ENCODE measurements around the gene CC2D1A.

CC2D1A gene

DNA sequence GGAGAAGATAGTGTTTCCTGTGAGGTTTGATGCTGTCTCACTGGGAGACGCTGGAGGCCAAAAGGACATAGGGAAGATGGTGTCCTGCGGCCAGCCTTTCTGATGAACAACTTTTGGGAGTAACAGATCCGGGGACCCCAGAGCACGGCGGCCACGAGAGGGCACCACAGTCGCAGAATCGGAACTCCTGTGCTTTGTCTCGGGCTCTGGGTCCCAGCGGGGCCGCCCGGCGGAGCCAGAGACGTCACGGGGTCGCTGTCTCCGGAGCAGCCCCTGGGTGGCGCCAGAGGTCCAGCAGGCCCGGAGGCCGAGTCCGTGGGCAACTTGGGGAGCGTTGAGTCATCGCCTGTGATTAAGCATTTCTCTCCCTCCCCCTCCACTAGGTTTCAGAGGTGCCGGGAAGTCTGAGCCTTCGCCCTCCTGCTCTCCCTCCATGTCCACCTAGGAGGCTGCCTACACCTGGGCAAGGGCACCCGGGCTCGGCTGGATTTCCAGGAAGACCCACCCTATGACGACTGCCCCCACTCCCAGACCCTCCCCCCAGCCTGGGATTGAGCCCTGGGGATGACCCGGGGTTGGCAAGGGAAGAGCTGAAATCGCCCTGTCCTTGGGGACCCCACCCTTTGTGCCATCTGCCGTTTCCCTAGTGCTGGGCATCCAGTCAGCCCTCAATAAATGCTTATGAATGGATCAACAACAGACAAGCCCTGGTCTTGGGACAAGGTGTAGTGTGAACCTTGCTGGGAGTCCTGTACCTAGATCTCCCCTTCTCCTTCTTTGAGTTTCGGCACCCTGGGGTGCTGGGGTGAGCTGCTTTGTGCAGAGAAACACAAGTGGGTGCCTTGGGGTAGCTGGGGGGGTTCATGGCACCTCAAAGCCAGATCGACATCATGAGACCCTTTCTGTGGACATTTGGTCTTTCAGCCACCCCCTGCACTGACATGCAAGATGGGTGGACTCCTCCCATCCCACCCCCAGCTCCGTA lies 25.6 kb upstream of the CC2D1A start:
- peak; percentile 92 for DNase-seq

DNA sequence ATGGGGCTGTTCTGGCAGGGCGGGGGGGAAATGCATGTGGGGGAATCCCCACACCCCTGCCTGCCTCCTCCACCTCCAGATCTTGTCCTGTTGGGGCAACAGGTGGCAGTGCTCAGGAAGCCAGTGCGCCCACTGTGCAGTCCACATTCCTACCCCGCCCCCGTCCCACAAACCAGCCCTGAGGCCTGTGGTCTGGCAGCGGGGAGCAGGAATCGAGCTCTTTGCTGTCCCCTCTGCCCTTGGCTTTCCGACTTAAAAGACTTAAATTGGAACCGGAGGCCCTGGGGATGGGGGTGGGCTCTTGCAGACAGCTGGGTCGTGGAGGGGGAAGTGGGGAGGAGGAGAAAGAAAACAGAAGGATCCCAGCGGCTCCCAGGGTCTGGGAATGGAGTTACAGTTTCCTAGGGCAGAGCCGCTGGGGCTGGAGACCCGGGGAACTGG lies 24.7 kb upstream of the CC2D1A start:
- no peak for DNase-seq

DNA sequence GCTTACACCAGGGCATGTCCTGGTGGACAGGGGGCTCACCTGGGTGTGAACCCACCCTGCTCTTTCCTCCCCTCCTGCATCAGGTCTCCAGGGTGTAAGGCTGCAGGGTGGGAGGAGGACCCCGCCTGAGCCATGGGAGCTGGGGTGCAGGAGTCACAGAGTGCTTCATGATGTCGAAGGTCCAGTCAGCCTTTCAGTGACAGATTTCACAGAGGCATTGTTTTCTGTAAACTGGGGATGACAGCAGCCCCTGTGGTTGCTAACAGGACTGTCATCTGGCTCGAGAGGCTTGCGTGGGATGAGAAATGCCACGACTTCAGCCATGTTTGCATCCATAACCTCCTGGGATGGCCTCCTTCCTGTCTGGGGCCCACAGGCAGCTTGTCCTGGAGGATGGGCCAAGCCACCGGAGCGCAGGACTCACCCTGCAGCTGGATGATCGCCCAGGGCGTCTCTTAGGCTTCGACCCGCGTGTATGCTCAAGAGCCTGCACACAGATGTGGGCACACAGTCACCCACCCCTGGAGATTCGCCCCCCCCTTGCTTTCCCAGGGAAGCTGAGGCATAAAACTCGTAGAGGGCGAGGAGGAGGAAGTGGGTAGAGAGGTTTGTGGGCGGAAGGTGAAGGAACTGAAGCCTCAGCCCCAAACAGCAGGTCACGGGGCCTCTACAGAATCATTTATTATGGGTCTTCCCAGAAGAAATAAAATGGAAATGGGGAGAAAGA lies 24.1 kb upstream of the CC2D1A start:
- DNase-seq = no peak

DNA sequence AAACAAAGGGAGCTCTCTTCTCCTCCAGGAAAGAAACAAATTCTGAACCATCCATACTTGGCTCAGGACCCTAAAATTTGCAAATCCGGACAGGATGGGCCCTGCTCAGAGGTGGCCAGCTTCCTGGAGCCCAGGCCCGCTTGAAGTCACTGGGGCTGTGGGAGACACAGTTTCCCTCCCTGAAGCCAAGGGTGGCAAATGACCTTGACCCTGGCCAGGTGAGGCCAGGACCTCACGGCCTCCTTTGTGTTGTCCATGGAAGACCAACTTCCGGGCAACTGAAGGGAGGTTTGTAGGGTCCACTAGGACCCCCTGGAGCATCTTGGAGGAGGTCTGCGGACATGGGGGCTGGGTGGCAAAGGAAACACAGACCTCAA lies 23.6 kb upstream of the CC2D1A start:
- no peak for DNase-seq

DNA sequence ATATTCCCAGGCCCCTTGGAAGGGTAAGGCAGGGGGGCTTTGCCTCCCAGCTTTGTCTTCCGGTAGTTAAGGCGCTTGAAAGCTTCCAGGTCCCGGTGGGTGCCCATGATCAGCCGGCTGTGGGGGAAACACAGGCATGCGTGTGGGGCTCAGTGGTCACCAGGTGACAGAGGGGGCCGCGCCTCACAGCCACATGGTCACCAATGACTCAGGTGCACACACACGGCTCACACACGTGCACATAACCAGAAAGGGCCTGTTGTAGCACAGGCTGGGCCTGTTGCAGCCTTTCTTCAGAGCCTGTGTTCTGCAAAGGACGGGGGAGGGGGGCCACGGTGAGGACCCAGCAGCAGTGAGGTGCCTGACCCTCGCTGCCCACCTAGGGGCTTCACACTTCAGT lies 23.2 kb upstream of the CC2D1A start:
- no peak for DNase-seq

DNA sequence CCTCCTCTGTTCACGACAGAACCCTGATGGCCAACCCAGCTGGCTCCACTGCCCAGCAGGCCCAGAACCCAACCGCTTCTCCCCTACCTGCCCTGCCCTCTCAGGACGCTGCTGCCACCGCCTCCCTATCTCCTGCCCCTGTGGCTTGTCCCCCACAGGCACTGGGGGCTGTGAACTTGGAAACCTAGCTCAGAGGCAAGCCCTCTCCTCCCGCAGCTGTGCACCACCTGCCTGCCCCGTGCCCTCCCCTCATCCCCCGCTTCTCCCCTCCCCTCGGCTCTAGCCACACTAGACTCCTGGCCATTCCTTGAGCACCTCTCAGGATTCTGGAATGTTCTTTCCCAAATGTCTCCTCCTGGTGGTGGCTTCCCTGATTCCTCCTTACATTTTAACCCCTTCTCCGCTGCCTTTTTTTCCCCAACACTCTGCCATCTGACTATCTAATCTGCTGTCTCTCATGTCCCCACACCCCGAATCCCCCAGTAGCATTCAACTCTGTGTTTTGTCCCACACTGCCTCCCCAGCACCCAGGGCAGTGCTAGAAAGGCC lies 22.4 kb upstream of the CC2D1A start:
- DNase-seq = no peak

DNA sequence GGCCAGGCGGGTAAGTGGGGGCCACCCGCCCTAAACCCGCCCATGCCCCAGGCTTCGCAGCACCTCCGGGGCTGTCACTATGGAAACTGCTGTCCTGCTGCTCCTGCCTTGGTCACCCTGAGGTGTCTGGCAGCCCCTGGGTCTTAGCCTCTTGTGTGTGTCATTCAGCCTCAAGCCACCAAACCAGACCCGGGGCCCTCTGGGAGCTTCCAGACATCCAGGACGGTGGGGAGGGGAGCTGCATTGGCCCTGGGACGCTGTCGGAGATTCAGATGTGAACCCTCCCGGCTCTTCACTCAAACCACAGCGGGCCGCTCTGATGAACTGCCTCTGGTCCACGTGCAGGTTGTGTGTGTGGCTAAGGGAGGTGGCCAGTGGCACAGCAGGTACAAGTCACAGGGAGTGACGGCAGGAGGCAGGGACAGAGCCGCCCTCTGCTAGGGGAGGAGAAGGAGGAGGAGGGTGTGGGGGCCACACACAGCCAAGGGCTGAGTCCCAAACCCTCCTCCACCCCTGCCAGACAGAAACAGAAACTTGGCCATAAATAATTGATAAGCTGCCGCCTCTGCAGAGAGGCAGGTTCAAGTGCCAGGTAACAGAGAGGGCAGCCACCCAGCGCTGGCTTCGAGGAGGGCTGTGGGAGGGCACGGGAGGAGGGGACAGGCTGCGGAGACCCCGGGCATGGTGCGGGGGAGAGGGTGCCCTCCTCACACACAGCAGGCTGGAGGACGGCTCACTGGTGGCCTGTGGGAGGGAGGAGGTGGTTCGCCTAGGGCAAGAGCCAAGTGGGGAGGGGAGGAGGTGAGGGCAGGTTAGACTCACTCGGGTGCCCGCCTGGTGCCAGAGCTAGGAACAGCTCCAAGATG lies 21.0 kb upstream of the CC2D1A start:
- no peak for DNase-seq

DNA sequence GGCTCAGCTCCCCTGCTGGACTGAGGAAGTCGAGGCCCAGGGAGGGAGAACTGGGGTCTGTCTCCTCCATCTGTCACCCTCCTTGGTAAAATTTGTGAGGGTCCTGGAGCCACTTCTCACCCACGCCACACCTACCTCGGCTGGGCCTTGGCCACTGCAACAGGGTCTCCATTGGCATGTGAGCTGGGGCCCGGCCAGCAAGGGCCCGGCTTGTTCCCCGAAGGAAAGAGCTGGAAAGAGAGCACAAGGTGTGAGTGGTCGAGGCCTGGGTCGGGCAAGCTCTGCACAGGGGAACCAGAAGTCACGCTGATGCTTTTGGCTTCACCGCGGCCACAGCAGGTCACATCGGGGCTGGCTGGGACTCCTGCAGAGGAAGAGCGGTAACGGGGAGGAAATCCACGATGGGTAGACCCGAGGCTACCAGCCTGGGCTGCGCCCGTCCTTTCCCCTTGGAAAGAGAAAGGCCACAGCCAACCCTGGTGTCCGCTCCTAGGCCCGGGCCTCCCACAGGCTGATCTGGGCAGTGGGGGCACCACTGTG lies 20.1 kb upstream of the CC2D1A start:
- no peak for DNase-seq

DNA sequence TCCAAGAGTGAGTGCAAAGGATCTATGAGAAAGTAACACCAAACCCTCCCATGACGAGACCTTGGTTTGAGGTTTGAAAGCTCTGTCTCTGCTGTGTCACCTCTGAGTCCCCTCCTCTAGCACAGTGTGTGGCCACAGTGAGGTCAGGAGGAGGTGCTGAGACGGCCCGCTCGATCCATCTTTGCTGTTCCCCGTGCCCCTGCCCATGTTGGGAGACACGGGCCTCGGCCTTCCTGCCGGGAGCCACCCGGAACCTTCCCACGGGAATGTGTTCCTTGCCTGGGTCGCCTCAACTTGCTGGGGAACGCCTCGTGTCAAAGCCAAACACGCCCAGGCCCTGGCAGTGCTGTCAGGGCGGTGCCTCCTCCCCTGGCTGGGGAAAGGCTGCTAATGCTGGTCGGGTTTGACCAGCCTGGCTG lies 19.0 kb upstream of the CC2D1A start:
- no peak for DNase-seq

DNA sequence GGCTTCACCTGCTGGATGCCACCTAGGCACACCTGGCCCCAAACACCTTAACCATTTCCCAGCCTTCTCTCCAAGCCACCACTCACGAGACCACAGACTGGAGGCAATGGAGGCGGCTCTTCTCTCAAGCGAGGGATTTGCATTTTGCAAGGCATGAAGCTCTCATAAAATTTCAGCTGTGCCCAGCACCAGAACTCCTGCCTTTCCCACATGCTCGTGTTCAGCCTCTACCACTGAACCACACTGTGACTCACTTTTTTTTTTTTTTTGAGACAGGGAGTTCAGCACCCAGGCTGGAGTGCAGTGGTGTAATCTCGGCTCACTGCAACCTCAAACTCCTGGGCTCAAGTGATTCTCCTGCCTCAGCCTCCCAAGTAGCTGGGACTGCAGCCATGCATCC lies 18.5 kb upstream of the CC2D1A start:
- DNase-seq = no peak

DNA sequence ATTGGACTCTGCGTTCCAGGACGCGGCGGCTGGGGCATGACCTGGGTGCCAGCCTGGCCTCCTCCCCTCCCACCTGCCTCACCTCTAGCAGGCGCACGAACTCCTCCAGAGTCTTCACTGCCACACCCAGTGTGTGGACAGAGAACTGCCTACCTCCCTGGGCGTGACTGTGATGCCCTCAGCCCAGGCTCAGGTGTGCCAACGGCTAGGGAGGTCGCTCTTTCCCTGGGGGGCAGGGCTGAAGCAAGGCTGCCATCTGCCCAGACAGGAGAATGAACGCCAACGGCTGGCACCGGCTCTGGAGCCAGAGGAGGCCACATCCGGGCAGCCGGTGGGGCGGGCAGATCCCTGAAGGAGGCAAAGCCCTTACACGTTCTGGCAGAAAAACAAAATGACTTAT lies 17.7 kb upstream of the CC2D1A start:
- DNase-seq = no peak

DNA sequence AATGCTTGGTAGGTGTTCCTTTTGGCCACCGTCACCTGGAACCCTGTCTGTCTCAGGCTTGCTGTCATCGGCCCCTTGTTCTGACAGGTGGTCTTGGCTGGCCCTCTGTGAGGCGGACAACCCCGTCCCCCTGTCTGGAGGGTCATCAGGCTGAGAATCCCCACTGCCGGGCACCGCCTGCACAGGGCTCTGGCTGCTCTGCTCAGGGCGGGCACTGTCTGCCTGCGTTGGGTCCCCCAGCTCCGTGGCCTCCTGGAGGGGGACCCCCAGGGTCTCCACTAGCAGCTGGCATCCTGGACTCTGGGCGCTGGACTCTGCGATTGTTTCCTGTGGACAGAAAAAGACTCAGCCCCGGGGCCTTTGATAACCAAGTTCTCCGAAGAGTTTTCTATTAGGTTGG lies 15.9 kb upstream of the CC2D1A start:
- DNase-seq = no peak

DNA sequence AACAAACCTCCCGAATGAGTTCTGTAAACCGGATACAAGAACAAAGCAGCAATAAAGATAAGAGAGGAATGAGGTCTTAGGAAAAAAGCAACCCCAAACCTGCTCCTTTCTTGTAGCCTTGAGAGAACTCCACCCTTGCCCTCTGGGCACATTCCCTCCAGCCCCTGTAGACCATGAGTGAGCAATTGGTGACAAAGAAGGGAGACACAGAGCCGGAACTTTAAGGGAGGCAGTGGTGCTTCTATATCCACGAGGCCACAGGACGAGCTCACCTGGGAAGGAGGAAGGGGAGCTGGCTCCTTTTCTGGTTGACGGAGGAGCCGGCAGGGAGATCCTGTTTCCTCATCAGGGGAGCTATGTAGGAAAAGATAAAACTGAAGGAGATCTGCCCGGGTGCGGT lies 13.1 kb upstream of the CC2D1A start:
- DNase-seq = no peak

DNA sequence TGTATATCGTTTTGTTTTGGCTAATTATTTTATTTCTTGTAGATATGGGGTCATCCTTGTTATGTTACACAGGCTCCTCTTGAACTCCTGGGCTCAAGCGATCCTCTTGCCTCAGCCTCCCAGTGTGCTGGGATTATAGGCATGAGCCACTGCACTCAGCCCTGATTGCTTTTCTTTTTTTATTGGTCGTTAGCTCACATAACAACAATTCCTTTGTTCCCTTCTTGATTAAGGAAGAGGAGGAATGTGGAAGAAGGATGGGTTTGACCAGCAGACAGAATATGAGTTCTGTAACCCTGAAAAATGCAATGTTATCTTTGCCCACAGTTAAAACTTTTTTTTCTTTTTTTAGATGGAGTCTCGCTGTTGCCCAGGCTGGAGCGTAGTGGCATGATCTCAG lies 11.4 kb upstream of the CC2D1A start:
- DNase-seq = no peak

DNA sequence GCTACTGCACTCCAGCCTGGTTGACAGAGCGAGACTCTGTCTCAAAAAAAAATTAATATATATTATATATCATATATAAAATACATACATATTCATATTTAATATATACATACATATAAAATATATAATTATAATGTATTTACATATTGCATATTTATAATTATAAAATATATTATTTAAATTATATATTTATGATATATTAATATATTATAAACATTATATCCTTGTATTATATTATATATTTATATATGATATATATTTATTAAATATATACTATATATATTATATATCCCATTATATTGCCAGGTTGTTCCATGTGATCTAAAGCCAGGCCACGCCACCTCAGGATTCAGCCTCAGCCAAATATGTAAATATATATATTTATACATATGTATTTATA lies 9.8 kb upstream of the CC2D1A start:
- DNase-seq = no peak

DNA sequence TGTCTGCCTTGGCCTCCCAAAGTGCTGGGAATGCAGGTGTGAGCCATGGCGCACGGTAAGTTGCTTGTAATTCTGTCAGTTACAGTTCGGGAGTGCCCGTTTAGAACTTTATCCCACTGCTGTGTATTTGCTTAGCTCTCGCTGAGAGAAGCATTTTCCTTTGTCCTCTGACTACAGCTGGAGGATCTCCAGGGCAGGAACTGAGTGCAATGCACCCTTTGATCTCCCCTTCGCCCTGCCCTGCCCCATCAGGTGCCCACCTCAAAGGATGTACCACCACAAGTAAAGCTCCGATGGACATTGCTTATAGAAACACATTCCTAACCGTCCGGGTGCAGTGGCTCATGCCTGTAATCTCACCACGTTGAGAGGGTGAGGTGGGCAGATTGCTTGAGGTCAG lies 6.6 kb upstream of the CC2D1A start:
- DNase-seq = no peak

DNA sequence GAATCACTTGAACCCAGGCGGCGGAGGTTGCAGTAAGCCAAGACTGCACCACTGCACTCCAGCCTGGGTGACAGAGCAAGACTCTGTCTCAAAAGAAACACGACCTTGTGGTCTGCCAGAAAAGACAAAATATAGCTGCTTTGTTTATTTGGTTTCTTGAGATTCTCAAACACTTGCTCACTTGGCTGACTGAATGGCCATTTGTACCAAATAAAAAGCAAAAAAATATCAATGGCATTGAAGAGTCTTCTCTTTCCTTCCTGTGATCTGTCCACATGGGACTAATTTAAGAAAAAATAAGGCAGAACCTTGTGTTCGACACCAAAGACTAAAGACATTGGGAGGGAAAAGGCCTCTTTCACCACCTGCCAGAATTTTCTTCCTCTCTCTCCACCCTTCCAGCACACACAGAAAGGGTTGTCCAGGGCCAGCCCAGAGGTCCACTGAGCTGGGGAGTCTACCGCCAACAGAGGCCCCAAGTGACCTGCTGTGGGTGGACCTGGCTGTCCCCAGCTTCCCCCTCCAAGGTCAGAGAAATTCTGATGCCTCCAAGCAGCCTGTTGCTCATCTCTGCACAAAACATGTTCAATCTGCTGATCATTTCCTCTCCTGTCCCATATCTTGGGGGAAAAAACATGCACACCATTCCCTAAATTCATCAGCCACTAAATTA lies 6.0 kb upstream of the CC2D1A start:
- DNase-seq = no peak

DNA sequence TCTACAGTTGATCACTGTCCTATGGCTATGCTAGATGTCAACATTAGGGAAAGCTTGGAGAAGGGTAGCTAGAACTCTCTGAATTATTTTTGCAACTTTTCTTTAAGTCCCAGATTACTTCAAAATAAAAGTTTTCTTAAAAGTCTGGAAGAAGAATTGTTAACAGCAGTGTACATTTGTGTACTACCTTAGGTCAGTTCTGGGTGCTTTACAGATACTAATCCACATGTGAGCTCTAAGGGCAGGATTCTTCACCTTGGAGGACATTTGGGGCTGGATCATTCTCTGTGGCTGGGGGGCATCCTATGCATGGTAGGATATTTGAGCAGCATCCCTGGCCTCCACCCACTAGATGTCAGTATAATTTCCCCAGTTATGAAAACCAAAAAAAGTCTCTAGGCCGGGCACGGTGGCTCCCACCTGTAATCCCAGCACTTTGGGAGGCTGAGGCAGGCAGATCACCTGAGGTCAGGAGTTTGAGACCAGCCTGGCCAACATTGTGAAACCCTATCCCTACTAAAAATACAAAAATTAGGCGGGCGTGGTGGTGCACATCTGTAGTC lies 2.9 kb upstream of the CC2D1A start:
- DNase-seq = no peak

DNA sequence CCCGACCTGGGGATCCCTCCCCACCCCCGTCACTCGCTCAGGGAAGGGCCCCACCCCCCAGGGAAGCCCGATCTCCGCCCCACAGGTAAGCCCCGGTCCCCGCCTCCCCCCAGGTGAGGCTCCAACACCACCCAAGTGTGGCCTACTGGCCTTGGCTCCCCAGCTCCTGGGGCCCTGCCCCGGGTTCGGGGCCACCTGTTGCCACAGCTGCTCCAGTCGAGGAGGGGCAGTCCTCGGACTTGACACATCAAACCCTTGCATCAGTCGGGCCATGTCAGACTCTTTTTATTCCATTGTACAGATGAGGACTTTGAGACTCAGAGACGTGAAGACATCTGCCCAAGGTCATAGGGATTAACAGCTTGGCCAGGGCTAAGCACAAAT lies 512 bp downstream of the CC2D1A start:
- DNase-seq = no peak

DNA sequence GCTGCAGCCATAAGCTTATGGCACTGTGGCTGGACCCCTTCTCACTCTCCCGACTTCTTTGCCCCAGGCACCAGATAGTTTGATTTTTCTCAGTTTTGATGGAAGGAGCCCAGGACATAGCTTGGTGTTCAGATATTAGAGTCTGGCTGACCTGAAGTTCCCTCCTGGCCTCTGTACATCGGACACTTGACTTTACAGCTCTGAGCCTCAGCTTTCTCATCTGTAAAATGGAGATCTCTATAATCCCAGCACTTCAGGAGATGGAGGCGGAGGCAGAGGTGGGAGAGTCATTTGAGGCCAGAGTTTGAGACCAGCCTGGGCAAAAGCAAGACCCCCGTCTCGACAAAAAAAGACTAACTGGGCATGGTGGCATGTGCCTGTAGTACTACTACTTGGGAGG lies 909 bp downstream of the CC2D1A start:
- no peak for DNase-seq

DNA sequence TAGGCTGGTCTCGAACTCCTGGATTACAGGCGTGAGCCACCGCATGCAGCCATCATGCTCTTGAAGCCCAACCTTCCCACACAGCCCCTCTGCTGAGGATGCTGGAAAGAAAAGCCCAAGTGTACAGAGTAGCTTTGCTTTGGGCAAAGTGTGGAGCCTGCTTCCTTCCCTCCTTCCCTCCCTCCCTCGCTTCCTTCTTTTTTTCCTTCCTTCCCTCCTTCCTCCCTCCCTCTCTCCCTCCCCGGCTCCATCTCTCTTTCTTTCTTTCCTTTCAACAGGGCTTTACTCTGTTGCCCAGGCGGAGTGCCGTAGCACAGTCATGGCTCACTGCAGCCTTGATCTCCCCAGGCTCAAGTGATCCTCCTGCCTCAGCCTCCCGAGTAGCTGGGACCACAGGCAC lies 2.7 kb downstream of the CC2D1A start:
- DNase-seq = no peak

DNA sequence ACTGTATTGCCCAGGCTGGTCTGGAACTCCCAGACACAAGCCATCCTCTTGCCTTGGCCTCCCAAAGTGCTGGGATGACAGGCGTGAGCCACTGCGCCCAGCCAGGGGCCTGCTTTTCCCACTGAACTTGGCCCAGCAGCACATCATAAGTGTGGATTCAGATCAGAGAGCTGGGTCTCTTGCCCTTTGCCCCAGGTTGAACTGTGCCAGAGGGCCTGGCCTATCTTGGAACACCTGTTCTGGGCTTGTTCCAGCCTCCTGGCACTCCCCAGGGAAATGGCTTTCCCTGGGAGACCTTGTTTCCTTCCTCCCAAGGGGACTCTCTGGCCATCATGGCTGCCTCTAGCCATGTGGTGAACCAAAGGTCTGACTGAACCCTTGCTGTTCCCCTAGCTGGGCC lies 3.4 kb downstream of the CC2D1A start:
- DNase-seq = no peak

All from NCI-H1436 (cell line).